Brain microvascular endothelial cell (primary cell): ENCODE measurements around the gene SLC35F3.
"Not testable (repeated sequence)": the region's sequence is repeated elsewhere in the genome, so short reads cannot be mapped to it uniquely, and the experiment has no call there.

Experiments used
- DNase-seq: peaks from one replicate; pipeline ENCODE4 v3.0.0-alpha.2; 2020
- H3K27ac ChIP-seq: fragments of 250-450 bp; sonication (Bioruptor Pico); 2 replicates; pipeline ENCODE4 v1.5.1; 2020; ENCODE audit warnings: mild to moderate bottlenecking, moderate library complexity
- H3K27me3 ChIP-seq: fragments of 250-450 bp; sonication (Bioruptor Pico); replicated peaks from 2 replicates; pipeline ENCODE4 v1.5.1; 2020; ENCODE audit warnings: mild to moderate bottlenecking
- H3K36me3 ChIP-seq: fragments of 250-450 bp; sonication (Bioruptor Pico); replicated peaks from 2 replicates; pipeline ENCODE4 v1.5.1; 2020; ENCODE audit warnings: mild to moderate bottlenecking
- H3K4me3 ChIP-seq: 2 replicates; pipeline ENCODE4 v1.5.1; 2011; ENCODE audit warnings: low read depth, mild to moderate bottlenecking, control low read depth, low read length, moderate library complexity
- CTCF ChIP-seq: IDR thresholded peaks from 2 replicates; pipeline ENCODE4 v1.5.1; 2011; ENCODE audit warnings: low read depth, mild to moderate bottlenecking, moderate library complexity, low read length, control low read depth, inconsistent platforms; ENCODE audit errors: missing control alignments
- in situ Hi-C: cut with HindIII; loops from 2 replicates; pipeline ENCODE4 v1.10.0; 2017; ENCODE audit warnings: low sequenced_read_pairs, low pct_ligation_motif_present

Gene SLC35F3

DNA sequence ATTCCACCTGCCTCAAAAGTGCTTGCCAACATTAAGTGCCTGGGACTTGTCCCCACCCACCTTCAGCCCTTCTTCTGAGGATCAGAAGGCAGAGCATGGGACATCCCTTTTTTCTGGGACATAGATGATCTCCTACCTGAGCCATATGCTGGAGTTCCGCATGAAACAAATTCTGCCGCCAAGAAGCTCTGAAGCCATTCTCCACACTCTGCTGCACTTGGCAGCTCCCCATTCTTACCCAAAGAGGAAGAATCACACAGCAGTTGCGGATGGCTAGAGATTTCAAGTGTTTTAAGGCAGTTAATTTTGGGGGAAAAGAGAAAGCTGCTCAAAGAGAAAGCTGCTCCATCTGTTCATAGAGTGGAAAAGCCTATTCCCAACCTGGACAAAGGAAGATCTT, 271.5 kb downstream of the SLC35F3 start:
- no peak overlapping the region for H3K27ac ChIP-seq
- in situ Hi-C loops: no loop called here
- no peak for TF ChIP-seq CTCF
- no peaks in the 10 kb centered on the region for H3K27me3 ChIP-seq
- H3K4me3 ChIP-seq: no peak overlapping the region
- DNase-seq: no peak
- H3K36me3 ChIP-seq: no peaks in the 10 kb centered on the region

- H3K27me3 ChIP-seq, H3K36me3 ChIP-seq, H3K4me3 ChIP-seq, DNase-seq, H3K27ac ChIP-seq, in situ Hi-C loops: not testable (repeated sequence)
Observed at GRCh38 chr1:234176847-234177246, 272.4 kb downstream of the SLC35F3 start.

GRCh38 chr1:234185438-234185837, 281.0 kb downstream of the SLC35F3 start:
- in situ Hi-C loops: no loop called here
- Histone ChIP-seq H3K27ac (no peak overlapping the region), H3K4me3 (no peak overlapping the region), H3K36me3 (no peaks in the 10 kb centered on the region), H3K27me3 (no peaks in the 10 kb centered on the region)
- DNase-seq: no peak
- TF ChIP-seq CTCF: no peak

DNA sequence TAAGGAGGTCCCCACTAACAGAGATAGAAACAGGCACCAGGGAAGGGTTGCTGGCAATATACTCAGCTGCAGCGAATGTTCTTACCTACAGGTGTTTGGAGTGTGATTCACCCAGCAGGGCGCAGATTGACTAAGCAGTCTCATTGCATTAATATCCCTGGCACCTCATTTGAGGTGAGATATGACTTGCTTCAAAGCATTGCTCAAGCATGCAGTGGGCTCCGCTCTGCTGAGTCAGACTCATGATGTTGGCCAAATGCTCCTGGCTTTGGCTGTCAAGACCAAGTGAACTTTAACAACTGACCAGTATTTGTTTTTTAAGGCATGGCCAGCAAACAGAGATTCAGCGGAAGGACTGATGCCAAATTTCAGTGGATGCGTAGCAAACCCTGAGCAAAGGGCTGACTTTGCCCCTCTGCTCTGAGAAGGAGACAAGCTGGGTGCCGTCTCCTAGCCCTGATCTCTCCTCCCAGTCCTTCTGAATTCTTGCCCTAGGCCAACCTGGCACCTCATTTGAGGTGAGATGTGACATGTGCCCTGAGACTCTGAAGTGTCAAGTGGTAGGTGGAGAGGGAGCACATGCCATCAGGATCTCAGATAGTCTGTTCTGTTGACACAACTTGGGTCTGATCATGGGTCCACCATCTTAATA, 281.7 kb downstream of the SLC35F3 start:
- in situ Hi-C loops: no loop called here
- H3K27ac ChIP-seq: no peak overlapping the region
- H3K36me3 ChIP-seq: no peaks in the 10 kb centered on the region
- H3K4me3 ChIP-seq: no peak overlapping the region
- no peak for TF ChIP-seq CTCF
- H3K27me3 ChIP-seq: no peaks in the 10 kb centered on the region
- no peak for DNase-seq

DNA sequence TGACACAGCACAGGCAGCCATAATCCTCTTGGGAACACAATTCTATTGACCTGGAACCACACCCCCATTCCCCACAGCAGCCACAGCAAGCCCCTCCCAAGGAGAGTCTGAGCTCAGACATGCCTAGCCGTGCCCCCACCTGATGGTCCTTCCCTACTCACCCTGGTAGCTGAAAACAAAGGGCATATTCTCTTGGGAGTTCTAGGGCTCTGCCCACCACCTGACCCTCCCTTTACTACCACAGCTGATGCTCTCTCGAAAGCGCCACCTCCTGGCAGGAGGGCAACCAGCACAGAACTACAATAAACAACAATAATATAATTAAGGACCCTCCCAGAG, 283.9 kb downstream of the SLC35F3 start:
- Histone ChIP-seq H3K4me3 (no peak overlapping the region), H3K36me3 (no peaks in the 10 kb centered on the region), H3K27me3 (no peaks in the 10 kb centered on the region), H3K27ac (no peak overlapping the region)
- DNase-seq: no peak
- in situ Hi-C loops: no loop called here
- TF ChIP-seq CTCF: peak; percentile 33

GRCh38 chr1:234197839-234198238, 293.4 kb downstream of the SLC35F3 start:
- H3K27ac ChIP-seq: no peak overlapping the region
- no peak for TF ChIP-seq CTCF
- H3K4me3 ChIP-seq: no peak overlapping the region
- H3K36me3 ChIP-seq: no peaks in the 10 kb centered on the region
- H3K27me3 ChIP-seq: no peaks in the 10 kb centered on the region
- no peak for DNase-seq
- in situ Hi-C loops: no loop called here
